Bronchial epithelial cell (primary cell): ENCODE results near the gene MRPL51. TPM values are rescaled to one million over a fixed set of nuclear protein-coding genes. Genes with fewer than 3 reads are reported as not detected.

Experiments used
- DNase-seq: peaks from one replicate; pipeline ENCODE4 v3.0.0-alpha.2; 2010; ENCODE audit warnings: low read depth
- FAIRE-seq: peaks from 2 replicates; lab custom pipeline; 2011; peaks lifted over from hg19 to GRCh38; lab: Jason Lieb, UNC
- H3K27me3 ChIP-seq: 2 replicates; pipeline ENCODE4 v1.5.1; 2011; ENCODE audit warnings: low read length; ENCODE audit not compliant: control insufficient read depth, insufficient read depth
- H3K36me3 ChIP-seq: 2 replicates; pipeline ENCODE4 v1.5.1; 2011; ENCODE audit warnings: low read length; ENCODE audit not compliant: control insufficient read depth, insufficient read depth
- H3K4me3 ChIP-seq: 2 replicates; pipeline ENCODE4 v1.5.1; 2011; ENCODE audit warnings: mild to moderate bottlenecking, low read depth, low read length, control low read depth
- total RNA-seq: library from RNA; depleted of rRNA; stranded (reverse); fragments of >200 nt; gene quantifications from 2 replicates; pipeline ENCODE4 v1.2.1, GENCODE V29; 2014
- TF ChIP-seq, protein P1 (sequence below): IDR thresholded peaks from 2 replicates; pipeline ENCODE4 v1.5.1; 2011; ENCODE audit warnings: mild to moderate bottlenecking, moderate library complexity, low read length, control low read depth, inconsistent platforms; ENCODE audit not compliant: insufficient read depth, severe bottlenecking

MRPL51 gene
- total RNA-seq, 1 donor from 2014 or later: 61.1 TPM

- peak overlapping the region; percentile 52 for H3K4me3 ChIP-seq
- DNase-seq (no peak), FAIRE-seq (no peak)
- H3K36me3 ChIP-seq: peaks cover 4% of the 10 kb centered on the region
- TF ChIP-seq, protein P1, sequence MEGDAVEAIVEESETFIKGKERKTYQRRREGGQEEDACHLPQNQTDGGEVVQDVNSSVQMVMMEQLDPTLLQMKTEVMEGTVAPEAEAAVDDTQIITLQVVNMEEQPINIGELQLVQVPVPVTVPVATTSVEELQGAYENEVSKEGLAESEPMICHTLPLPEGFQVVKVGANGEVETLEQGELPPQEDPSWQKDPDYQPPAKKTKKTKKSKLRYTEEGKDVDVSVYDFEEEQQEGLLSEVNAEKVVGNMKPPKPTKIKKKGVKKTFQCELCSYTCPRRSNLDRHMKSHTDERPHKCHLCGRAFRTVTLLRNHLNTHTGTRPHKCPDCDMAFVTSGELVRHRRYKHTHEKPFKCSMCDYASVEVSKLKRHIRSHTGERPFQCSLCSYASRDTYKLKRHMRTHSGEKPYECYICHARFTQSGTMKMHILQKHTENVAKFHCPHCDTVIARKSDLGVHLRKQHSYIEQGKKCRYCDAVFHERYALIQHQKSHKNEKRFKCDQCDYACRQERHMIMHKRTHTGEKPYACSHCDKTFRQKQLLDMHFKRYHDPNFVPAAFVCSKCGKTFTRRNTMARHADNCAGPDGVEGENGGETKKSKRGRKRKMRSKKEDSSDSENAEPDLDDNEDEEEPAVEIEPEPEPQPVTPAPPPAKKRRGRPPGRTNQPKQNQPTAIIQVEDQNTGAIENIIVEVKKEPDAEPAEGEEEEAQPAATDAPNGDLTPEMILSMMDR: no peak
- no peaks in the 10 kb centered on the region for H3K27me3 ChIP-seq
Measured at GRCh38 chr12:6452245-6452943, 40.7 kb downstream of the MRPL51 start.

DNA sequence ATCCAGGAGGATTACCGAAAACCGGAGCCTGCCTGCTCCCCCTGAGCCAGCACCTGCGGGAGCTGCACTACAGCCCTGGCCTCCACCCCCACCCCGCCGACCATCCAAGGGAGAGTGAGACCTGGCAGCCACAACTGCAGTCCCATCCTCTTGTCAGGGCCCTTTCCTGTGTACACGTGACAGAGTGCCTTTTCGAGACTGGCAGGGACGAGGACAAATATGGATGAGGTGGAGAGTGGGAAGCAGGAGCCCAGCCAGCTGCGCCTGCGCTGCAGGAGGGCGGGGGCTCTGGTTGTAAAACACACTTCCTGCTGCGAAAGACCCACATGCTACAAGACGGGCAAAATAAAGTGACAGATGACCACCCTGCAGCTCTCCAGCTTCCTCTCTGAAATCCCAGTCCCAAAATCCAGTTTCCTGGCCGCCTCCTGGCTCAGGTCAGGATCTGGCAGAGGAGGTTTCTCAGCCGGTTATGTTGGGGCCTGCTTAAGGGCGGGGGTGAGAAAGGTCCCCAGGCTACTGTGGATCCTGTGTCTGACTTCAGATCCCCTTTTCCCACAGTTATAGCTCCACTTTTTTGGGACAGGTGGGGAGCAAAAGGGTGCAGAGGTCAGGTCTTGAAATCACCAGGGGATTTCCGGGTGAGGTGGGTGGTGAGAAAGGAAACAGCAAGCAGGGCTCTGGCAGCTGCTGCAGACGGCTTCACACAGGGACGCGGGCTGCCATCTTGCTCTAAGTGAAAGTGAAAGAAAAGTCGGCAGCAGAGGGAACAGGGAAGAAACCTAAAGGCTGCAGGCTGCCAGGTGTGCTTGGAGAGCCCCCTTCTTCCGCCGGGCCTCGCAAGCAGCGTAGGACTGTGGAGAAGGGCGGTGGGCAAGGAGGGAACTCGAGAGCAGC, 41.5 kb downstream of the MRPL51 start, which contains the start of gene TAPBPL:
TAPBPL (plus strand) TSS at position 695 of the 897 bp plus-strand sequence. CDS start 207 bp downstream, outside the sequence.
- H3K36me3 ChIP-seq: peaks cover under 1% of the 10 kb centered on the region
- H3K27me3 ChIP-seq: no peaks in the 10 kb centered on the region
- peak within 1 kb of the TSS; percentile 52 for H3K4me3 ChIP-seq
- TF ChIP-seq, protein P1: no peak
- no peak for FAIRE-seq
- DNase-seq: peak; percentile 64

GRCh38 chr12:6450869-6451347, 42.2 kb downstream of the MRPL51 start:
- peaks cover 1% of the 10 kb centered on the region for H3K36me3 ChIP-seq
- FAIRE-seq (no peak), DNase-seq (no peak)
- no peaks in the 10 kb centered on the region for H3K27me3 ChIP-seq
- peak overlapping the region; percentile 52 for H3K4me3 ChIP-seq
- TF ChIP-seq, protein P1: no peak

GRCh38 chr12:6450091-6450868, 42.8 kb downstream of the MRPL51 start:
- Histone ChIP-seq H3K27me3 (no peaks in the 10 kb centered on the region), H3K4me3 (peak overlapping the region; percentile 52), H3K36me3 (peaks cover 1% of the 10 kb centered on the region)
- no peak for FAIRE-seq
- DNase-seq: no peak
- TF ChIP-seq, protein P1: no peak

- Histone ChIP-seq H3K36me3 (peaks cover 1% of the 10 kb centered on the region), H3K4me3 (no peak within 1 kb of the TSS), H3K27me3 (no peaks in the 10 kb centered on the region)
- TF ChIP-seq, protein P1: no peak
- DNase-seq (no peak), FAIRE-seq (no peak)
Measured at GRCh38 chr12:6444704-6445688, 48.1 kb downstream of the MRPL51 start, which contains the start of gene CD27. Gene CD27 (plus strand): TSS chr12:6444955. CDS start chr12:6445096, 141 bp downstream.
